ENCODE data around the gene DGLUCY.

DGLUCY gene

DNA sequence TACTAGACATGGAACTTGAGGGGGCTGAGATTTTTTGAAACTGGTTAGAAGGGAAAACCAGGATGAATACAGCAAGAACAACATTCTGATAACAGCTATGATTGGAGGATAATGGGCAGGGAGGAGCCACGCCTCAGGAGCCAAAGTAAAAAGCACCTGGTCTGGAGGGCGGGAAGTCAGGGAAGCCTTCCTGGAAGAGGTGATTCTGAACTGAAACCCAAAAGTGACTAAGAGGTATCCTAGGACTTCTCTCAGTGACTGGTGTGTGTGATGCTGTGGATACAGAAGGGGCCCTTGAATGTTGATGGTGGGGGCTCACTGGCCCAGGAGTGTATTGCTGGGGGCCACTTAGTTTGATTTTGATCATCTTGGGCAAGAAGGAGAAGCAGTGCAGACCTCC lies 149.5 kb downstream of the DGLUCY start:
- CTCF ChIA-PET = interaction anchor here (1.4 kb wide), 1 partner anchor 86 kb away, joined by 3 read pairs; no protein-coding TSS in a partner anchor
- TF ChIP-seq ZNF654 (tag by site-specific recombination; IDR thresholded peaks at IDR 0.05; ENCODE audit: low read depth) (no peak), ZNF10 (tag by site-specific recombination; IDR thresholded peaks at IDR 0.05) (no peak), ZNF114 (tag by site-specific recombination; IDR thresholded peaks at IDR 0.05) (no peak), ZEB2 (tag by site-specific recombination; IDR thresholded peaks at IDR 0.05) (no peak), ZNF426 (tag by site-specific recombination; IDR thresholded peaks at IDR 0.05) (no peak), GLIS2 (tag by site-specific recombination; IDR thresholded peaks at IDR 0.05) (no peak), ZNF24 (tag by site-specific recombination; IDR thresholded peaks at IDR 0.05) (no peak), ZNF791 (tag by site-specific recombination; IDR thresholded peaks at IDR 0.05) (no peak), ZNF146 (tag by site-specific recombination; IDR thresholded peaks at IDR 0.05) (no peak), SALL2 (tag by site-specific recombination; IDR thresholded peaks at IDR 0.05; ENCODE audit: borderline replicate concordance) (no peak), ZNF394 (tag by site-specific recombination; IDR thresholded peaks at IDR 0.05; ENCODE audit: borderline replicate concordance) (no peak), ZNF350 (tag by site-specific recombination; IDR thresholded peaks at IDR 0.05) (no peak), ZNF501 (tag by site-specific recombination; IDR thresholded peaks at IDR 0.05) (no peak), CTCF (tag by site-specific recombination; IDR thresholded peaks at IDR 0.05) (no peak), ZBTB21 (tag by site-specific recombination; IDR thresholded peaks at IDR 0.05) (no peak)
- TF ChIP-seq, protein P1, sequence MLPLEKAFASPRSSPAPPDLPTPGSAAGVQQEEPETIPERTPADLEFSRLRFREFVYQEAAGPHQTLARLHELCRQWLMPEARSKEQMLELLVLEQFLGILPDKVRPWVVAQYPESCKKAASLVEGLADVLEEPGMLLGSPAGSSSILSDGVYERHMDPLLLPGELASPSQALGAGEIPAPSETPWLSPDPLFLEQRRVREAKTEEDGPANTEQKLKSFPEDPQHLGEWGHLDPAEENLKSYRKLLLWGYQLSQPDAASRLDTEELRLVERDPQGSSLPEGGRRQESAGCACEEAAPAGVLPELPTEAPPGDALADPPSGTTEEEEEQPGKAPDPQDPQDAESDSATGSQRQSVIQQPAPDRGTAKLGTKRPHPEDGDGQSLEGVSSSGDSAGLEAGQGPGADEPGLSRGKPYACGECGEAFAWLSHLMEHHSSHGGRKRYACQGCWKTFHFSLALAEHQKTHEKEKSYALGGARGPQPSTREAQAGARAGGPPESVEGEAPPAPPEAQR (tag by site-specific recombination; IDR thresholded peaks at IDR 0.05) = no peak
- TF ChIP-seq, protein P2, sequence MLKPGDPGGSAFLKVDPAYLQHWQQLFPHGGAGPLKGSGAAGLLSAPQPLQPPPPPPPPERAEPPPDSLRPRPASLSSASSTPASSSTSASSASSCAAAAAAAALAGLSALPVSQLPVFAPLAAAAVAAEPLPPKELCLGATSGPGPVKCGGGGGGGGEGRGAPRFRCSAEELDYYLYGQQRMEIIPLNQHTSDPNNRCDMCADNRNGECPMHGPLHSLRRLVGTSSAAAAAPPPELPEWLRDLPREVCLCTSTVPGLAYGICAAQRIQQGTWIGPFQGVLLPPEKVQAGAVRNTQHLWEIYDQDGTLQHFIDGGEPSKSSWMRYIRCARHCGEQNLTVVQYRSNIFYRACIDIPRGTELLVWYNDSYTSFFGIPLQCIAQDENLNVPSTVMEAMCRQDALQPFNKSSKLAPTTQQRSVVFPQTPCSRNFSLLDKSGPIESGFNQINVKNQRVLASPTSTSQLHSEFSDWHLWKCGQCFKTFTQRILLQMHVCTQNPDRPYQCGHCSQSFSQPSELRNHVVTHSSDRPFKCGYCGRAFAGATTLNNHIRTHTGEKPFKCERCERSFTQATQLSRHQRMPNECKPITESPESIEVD (tag by site-specific recombination; IDR thresholded peaks at IDR 0.05) = no peak
- TF ChIP-seq, protein P3, sequence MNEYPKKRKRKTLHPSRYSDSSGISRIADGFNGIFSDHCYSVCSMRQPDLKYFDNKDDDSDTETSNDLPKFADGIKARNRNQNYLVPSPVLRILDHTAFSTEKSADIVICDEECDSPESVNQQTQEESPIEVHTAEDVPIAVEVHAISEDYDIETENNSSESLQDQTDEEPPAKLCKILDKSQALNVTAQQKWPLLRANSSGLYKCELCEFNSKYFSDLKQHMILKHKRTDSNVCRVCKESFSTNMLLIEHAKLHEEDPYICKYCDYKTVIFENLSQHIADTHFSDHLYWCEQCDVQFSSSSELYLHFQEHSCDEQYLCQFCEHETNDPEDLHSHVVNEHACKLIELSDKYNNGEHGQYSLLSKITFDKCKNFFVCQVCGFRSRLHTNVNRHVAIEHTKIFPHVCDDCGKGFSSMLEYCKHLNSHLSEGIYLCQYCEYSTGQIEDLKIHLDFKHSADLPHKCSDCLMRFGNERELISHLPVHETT (tag by site-specific recombination; IDR thresholded peaks at IDR 0.05) = no peak
- Histone ChIP-seq H3K9me3 (ENCODE audit: control insufficient read depth, insufficient read depth, low read depth, low read length) (no peaks in the 10 kb centered on the region), H3K4me3 (ENCODE audit: low read depth, low read length) (no peak overlapping the region), H3K27ac (ENCODE audit: extremely low read depth, low read depth, low read length) (no peak overlapping the region), H3K4me1 (ENCODE audit: control insufficient read depth, insufficient read depth, low read length) (no peaks in the 10 kb centered on the region), H3K36me3 (ENCODE audit: control insufficient read depth in 2 of 2, insufficient read depth in 1 of 2, low read length in 2 of 2) (no peaks in the 10 kb centered on the region)
- POLR2A ChIA-PET = no interaction called here
